Stimulated activated CD4-positive, alpha-beta T cell treated with anti-CD3 and anti-CD28 coated beads, Interleukin-4, amount 100 ng/mL, for 4 hours (primary cell): ENCODE measurements around the gene TCAP.
"Not testable (repeated sequence)": the region's sequence is repeated elsewhere in the genome, so short reads cannot be mapped to it uniquely, and the experiment has no call there.

Source experiments
- DNase-seq, 2 experiments: peaks; one replicate each; pipeline ENCODE4 v3.0.0-alpha.2; 2020

The TCAP gene

DNA sequence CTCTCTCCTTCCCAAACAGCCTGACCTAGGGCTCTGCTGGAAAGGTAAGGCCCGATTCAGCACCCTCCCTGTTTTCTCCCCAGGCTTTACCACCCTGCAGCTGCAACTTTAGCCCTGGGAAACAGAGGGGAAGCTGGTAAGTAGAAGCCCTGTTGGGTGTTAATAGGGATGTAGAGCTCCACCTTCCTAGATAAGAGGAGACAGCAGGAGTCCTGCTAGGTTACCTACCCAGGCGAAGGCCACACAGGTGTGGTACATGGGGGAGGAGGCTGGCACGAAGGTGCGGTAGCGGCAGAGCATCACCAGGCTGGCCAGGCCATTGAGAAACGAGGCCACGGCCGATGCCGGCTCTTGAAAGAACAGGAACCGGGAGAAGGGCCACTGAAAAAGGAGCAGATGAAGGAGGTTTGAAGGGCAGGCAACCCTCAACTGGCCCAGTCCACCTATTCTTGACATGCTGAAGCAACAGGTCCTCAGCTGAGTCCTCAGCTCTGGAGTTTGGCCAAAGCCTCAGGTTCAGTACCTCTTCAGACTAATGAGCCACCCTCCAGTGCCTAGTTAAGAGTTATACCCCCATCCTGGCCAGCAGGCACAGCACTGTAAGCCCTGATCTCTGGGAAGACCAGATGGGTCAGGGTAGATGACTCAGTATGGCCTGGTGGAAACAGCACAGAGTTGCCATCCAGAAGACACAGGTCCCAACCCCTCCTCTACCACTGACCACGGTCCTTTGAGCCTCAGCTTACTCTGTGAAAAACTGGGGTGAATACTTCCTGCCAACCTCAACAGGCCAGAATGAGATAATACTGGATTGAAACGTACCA is 19.4 kb downstream of the TCAP start:
- no peak for DNase-seq

DNA sequence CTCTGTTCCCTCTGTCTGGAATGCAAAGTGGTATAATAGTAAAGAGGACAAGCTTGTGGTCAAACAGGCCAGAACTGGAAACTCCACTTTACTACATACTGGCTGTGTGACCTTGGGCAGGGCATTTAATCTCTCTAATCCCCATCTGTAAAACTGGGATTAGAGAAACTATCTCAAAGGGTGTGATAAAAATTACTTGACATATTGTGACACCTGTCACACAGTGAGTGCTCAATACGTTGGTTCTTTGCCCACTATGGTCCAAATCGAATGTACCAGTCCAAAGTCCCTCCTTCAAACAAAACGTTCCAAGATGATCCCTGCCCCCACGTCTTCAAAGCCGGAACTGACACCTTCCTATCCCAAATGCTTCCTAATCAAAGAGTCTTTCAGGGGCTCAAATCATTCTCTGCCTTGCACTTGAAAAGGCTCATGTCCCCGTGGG is 22.0 kb downstream of the TCAP start:
- no peak for DNase-seq

DNA sequence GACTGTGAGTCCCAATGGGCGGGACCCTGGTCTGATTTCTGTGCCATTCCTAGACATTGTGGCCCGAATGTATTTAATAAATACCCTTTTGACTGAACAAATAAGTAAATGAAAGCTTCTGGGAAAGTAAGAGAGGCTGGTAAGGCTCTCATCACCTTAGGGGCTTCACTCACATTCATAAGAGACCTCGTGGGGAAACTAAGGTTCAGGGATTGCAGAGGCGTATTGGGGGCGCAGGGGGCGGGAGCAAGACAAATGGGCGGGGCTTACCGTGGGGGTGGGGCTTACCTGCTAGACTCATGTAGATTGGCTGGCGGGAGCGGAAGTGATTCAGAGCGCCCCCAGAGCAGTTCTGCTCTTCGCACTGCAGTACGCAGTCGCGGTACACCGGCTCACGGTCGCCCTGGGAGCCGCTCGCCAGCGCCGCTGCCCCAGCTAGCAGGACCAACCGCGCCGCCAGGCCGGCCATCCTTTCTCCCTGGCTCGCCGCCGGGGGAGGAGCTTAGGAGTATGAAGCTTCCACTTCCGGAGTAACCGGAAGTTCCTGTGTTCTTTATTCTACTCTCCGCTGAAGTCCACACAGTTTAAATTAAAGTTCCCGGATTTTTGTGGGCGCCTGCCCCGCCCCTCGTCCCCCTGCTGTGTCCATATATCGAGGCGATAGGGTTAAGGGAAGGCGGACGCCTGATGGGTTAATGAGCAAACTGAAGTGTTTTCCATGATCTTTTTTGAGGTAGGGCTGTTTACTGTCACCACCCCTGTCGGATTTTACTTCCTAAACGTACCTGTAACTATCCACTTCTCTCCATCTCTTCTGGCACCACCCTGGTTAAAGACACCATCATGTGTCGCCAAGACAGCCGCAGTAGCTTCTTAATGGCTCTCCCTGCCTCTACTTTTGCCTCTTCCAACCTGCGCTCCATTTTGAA is 22.7 kb downstream of the TCAP start, which contains the start of gene PGAP3:
PGAP3 (minus strand) TSS at position 512 of the 929 bp plus-strand sequence; CDS start at position 469, 43 bp downstream.
- peak; percentile 79 to 83 for DNase-seq

DNA sequence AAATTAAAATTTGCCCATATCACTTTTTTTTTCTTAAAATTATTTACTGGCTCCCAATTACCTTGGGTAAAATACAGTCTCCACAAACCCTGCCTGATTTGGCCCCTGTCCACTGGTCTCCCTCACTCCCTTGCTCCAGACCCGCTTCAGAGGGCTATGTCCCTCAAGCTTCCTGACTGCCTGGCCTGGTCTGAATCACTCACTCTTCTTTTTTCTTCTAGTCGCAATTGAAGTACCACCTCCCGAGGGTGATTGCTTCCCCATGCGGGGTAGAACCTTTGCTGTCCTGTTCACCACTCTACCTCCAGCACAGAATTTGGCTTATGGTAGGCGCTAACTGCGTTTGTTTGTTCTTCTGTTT is 23.3 kb downstream of the TCAP start:
- DNase-seq, result no peak

DNA sequence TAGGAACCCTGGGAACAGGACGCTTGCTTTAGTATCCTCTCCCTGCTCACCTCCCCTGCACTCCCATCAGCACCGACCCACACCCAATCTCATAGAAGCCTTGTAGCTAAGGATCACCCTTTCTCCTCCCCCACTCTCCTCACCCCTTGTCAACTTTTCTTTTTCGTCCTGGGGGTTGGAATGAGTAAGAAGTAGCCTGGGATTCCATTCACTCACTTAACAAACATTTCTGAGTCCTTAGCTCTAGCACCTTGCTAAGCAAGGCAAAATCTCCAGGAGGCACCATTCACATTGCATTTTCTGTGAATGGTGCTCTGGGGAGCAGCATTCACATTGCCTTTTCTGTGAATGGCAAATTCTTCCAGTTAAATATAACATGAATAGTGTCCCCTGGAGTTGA is 23.8 kb downstream of the TCAP start:
- no peak for DNase-seq

DNA sequence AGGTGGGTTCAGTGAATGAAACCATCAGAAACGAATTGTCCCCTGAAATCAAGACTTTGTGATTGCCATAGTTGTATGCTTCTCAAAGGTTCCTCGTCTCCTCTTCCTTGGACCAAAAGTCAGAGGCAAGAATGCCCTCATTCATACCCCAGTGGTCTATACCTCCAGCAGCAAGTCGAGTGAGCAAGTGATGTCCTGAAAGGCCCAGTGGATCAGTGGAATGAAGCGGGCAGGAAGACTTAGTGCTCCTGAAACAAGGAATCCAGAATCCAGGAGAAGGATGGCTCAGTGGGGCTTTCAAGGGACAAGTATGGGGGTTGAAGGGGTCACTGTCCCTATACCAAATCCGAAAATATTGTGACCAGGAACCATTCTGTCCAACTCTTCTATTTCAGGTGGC is 29.4 kb downstream of the TCAP start:
- DNase-seq, result no peak

DNA sequence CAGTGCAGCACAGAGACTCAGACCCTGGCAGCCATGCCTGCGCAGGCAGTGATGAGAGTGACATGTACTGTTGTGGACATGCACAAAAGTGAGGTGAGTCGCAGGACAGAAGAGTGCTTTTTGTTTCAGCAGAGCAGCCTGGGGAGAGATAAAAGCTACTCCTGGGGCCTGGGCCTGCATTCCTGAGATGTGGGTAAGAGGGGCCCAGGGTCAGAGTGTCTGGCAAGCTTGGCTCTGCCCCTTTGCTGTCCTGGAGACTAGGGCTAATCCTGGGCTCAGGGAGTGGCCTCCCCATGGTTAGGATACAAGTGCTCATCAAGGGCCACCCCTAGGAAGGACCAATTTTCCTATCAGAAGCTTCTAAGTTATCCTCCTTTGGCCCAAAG is 29.9 kb downstream of the TCAP start:
- DNase-seq, result no peak

DNA sequence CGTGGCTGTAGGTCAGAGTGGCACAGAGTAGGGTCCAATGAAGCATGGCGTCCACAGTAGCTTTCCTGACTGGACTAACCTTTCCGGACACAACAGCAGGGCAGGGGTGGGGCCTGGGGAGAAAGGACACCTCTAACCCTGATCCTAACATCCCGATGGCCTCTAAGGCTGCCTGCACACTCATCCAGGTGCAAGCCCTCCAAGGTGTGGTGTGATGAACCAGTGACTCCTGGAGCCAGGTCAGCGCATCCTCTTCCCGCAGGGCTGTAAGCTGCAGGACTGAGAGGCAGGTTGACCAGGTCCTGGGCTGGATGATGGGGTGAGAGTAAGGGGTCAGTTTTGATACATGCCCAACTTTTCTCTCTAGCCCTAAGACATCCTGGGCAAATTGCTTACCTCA is 31.6 kb downstream of the TCAP start:
- no peak for DNase-seq

DNA sequence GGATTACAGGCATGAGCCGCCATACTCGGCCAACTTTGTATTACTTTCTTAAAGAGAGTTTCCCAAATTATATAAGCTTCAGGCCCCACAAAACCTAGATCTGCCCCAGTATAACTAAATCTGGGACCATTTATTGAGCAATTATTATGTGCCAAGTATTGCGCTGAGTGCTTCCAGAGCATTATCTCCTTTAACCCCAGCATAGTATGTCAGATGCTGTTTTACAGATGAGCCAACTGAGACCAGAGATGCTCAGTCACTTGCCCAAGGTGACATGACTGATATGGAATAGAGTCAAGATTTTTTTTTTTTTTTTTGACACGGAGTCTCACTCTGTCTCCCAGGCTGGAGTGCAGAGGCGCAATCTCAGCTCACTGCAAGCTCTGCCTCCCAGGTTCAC is 32.8 kb downstream of the TCAP start:
- DNase-seq, result no peak

DNA sequence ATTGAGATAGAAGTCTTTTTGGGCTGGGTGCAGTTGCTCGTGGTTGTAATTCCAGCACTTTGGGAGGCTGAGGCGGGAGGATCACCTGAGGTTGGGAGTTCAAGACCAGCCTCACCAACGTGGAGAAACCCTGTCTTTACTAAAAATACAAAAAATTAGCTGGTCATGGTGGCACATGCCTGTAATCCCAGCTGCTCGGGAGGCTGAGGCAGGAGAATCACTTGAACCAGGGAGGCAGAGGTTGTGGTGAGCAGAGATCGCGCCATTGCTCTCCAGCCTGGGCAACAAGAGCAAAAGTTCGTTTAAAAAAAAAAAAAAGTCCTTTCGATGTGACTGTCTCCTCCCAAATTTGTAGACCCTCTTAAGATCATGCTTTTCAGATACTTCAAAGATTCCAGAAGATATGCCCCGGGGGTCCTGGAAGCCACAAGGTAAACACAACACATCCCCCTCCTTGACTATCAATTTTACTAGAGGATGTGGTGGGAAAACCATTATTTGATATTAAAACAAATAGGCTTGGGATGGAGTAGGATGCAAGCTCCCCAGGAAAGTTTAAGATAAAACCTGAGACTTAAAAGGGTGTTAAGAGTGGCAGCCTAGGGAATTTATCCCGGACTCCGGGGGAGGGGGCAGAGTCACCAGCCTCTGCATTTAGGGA is 34.1 kb downstream of the TCAP start:
- DNase-seq, result not testable (repeated sequence)

DNA sequence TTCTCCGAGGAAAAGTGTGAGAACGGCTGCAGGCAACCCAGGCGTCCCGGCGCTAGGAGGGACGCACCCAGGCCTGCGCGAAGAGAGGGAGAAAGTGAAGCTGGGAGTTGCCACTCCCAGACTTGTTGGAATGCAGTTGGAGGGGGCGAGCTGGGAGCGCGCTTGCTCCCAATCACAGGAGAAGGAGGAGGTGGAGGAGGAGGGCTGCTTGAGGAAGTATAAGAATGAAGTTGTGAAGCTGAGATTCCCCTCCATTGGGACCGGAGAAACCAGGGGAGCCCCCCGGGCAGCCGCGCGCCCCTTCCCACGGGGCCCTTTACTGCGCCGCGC is 34.6 kb downstream of the TCAP start, which contains the start of gene ERBB2:
ERBB2 (plus strand) TSS at position 247 of the 330 bp plus-strand sequence. CDS start 175 bp downstream, outside the sequence.
- no peak for DNase-seq

DNA sequence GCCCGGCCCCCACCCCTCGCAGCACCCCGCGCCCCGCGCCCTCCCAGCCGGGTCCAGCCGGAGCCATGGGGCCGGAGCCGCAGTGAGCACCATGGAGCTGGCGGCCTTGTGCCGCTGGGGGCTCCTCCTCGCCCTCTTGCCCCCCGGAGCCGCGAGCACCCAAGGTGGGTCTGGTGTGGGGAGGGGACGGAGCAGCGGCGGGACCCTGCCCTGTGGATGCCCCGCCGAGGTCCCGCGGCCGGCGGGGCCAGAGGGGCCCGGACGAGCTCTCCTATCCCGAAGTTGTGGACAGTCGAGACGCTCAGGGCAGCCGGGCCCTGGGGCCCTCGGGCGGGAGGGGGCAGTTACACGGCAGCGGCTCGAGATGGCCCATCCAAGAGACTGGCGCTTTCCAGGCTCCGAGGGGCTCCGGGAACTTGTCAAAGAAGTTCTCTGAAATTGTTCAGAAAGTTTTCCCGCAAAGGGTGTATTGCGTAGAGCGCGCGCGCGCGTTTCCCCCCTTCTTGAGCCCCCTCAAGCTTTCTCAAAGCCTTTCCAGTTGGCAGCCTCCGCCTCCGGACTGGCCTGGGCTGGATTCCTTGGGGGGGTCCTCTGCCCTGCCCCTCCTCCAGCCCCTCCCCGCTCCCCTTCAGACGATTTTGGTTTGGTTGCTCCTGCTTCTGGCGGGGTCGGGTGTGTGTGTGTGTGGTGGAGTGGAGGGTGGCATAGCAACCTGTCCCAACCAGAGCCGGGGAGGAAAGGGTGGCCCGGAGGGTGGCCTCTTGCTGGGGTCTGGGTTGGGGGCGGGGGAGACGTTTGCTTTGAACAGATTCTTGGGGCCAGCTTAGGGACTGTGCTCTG is 35.2 kb downstream of the TCAP start:
- DNase-seq, result no peak

DNA sequence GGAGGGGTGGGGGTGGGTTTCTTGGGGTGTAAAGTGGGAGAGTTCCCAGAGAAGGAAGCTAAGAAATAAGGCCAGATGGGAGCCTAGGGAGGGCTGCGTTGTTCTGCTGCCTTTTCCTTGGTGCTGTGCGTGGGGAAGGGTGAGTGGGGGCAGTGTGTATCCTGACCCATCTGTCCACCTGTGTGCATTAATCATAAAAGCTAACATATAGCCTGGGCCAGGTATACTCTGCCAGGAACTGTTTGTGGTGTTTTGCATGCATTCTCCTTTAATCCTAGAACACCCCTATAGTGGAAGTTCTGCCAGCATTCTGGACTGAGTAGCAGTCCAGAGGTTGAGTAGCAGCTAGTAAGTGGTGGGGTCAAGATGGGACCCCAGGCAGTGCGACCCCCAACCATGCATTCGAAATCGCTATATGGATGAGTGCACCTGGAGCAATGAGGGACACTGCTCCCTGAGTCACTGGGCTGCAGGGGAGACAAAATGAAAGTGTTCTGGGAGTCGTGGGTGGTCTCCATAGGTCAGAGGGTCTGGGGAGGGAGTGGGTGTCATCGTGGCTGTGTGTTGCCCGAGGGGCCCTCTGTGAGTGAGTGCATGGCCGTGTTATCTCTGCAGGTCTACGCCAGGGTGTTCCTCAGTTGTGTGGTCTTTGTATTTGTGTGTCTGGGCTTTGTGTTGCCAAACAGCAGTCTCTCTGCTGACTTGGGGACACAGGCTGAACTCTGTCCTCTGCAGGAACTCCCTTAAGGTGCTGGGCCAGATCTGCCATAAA is 36.0 kb downstream of the TCAP start:
- no peak for DNase-seq

DNA sequence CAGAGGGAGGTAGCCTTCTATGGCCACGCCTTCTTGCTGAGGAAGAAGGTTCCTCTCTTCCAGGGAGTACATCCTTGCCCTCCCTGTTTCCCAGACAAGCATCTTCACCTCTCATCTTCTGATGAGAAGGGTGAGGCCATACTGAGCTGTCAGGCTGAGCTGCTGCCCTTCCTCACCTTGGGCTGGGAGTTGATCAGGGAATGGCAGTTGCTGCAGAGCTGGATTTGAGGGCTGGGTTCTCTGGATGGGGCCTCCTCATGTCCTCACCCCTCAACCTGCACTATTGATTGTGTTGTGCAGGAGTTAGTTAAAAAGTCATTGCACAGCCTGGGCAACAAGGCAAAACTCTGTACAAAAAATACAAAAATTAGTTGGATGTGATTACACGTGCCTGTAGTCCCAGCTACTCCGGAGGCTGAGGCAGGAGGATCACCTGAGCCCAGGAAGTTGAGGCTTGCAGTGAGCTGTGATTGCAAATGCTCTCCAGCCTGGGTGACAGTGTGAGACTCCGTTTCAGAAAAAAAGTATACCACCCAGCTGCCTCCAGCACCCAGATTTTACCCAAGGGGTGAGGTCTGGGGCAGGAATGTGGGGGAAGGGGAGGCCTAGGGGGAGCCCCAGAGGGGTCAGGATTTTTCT is 36.8 kb downstream of the TCAP start:
- DNase-seq, result no peak

DNA sequence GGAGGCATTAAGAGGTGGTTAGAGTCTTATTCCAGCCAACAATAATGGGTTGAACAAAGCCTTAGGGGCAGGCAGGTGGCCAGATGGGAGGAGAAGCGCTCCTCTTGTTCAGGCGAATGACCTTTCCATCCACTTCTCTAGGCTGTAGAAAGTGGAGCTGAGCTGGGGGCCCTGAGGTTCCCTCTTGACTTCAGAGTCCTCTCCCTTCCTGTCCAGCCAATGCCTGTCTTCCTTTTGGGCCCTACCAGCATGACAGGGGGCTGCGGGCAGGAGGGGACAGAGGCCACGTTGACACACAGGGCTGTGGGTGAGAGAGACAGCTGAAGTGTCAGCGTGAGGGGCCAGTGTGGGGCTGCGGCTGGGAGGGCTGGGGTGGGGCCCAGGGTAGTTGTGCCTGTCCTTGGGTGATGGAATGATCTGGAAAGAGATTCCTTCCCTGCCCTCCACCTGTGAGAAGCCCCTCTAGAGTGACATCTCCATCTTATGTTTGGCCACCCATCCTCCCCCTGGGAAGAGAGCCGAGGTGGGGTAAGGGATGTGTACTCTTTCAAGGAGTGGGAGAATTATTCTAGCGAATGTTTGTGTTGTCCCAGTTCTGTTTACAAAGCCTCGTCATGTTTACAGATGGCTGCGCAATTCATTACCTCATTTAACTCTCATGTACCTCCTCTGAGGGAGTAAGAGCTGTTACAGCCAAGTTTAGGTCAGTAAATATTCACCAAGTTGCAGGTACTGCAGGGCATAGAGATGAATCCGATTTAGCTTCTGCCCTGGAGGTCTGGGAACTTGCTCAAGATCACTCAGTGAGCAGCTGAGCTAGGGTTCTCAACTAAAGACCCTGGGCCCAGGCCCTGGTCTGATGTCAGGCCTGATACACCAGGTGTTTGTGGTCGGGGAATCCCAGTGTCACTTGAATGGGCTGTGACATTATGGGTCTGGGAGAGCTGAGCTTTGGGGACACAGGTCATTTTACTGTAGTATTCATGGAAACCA is 38.0 kb downstream of the TCAP start:
- DNase-seq, result no peak

DNA sequence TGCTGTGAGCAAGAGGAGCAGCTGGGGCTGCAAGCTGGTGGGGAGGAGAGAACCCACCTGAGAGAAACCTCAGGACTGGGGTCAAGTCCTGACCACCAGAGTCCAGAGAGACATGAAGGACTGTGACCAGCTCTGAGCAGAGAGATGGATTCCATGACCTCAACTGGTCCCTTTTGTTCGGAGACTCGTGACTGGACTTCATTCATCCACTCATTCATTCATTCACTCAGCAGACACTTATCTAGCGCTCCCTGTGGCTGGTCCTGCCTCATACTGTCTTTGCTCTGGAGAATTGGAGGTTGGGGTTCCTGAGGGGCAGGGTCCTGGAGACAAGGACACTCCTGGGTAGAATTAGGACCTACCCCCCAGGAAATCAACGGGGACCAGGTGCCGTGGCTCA is 38.8 kb downstream of the TCAP start:
- DNase-seq, result no peak

DNA sequence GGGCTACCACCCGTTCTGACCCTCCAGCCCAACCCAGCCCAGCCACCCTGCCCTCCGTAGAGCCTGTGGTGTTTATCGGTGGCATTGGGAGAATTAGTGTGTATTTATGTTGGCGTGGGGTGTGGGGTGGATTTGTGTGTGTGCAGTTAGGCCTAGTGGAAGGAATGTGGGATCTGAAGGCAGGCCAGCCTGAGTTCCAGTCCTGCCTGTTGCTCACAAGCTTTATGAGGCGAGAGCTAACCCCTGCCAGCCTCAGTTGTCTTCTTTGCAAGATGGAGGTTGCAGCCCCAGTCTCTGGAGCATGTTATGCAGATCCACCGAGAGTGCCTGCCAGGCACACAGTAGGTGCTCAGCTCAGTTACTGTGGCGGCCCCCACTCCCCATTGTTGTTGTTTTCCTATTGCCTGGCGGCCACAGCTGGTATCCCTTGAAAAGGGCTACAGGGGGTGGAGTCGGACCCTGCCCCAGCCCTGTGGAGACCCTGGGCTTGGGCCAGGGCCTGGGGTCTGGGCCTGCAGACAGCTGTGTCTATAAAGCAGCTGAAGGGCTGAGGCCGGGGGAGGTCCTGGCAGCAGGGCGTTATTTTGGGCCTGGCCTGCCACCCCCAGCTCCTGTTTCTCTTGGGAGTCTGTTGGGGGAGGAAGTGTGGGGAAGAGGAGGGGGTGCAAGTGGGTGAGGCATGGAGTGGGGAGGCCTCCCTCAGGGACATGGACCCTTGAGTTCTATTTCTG is 39.8 kb downstream of the TCAP start:
- DNase-seq, result no peak

DNA sequence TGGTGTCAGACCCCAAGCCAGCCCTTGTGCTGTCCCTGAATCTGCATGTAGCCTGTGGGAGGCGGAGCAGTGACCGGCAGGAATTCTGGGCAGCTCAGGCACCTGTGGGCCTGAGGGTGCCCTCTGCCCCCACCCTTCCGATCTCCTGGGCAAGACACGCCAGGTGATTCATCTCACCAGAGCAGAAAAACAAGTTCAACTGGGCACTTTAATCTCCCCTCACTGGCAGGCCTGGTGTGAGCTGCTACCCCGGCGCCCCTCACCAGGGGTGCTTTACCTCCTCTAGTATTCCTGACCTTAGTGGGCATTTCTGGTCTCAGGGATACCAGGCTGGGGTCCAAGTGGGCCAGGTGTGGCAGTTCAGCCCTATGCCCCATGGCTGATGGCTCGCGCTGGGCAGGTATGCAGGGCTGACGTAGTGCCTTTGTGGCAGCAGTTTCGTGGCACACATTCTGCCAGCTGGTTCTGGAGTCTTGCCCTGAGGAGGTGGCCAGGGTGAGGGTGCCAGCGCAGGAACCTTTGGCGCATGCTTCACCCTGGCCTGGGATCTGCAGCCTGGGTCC is 40.7 kb downstream of the TCAP start:
- no peak for DNase-seq

DNA sequence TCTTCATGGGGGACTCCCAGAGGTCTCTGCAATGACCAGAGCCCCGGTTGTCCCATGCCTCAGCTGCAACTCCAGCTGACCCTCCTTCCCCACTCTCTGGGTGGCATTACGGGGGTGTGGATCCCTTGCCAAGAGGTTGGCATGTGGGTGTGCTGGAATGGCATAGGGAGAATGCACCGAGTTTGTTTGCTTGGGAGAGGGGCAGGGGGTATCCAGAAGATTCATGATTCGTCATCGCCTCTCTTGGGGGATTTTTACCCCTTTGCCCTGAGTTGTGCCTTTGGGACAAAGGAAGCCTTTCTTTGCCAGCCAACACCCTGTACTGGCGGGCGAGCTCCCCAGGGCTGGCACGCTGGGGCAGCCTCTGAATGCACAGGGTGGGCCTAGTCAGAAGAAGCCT is 41.2 kb downstream of the TCAP start:
- DNase-seq, result no peak
